Breast epithelium (tissue), 3 donors: Measurements from ENCODE around the gene MIER1.

Experiments
- POLR2A ChIP-seq: fragments of 450-650 bp; IDR thresholded peaks from one replicate; pipeline ENCODE4 v1.6.1; 2016; ENCODE audit warnings: antibody characterized with exemption, mild to moderate bottlenecking, moderate library complexity
- POLR2AphosphoS5 ChIP-seq, 3 donors: sonication (generic); formaldehyde crosslinking; IDR thresholded peaks; one replicate each; pipeline ENCODE4 v1.6.1; 2017; ENCODE audit warnings: antibody characterized with exemption in 3 of 3
- TF ChIP-seq, protein P1 (sequence below), 3 donors: fragments of 450-650 bp; IDR thresholded peaks; one replicate each; pipeline ENCODE4 v1.5.1; 2016 to 2017; ENCODE audit warnings: antibody characterized with exemption in 3 of 3, mild to moderate bottlenecking in 3 of 3, moderate library complexity in 3 of 3

- TF ChIP-seq, protein P1, sequence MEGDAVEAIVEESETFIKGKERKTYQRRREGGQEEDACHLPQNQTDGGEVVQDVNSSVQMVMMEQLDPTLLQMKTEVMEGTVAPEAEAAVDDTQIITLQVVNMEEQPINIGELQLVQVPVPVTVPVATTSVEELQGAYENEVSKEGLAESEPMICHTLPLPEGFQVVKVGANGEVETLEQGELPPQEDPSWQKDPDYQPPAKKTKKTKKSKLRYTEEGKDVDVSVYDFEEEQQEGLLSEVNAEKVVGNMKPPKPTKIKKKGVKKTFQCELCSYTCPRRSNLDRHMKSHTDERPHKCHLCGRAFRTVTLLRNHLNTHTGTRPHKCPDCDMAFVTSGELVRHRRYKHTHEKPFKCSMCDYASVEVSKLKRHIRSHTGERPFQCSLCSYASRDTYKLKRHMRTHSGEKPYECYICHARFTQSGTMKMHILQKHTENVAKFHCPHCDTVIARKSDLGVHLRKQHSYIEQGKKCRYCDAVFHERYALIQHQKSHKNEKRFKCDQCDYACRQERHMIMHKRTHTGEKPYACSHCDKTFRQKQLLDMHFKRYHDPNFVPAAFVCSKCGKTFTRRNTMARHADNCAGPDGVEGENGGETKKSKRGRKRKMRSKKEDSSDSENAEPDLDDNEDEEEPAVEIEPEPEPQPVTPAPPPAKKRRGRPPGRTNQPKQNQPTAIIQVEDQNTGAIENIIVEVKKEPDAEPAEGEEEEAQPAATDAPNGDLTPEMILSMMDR (IDR thresholded peaks at IDR 0.05) = no peak
- TF ChIP-seq POLR2A (no peak), POLR2AphosphoS5 (IDR thresholded peaks at IDR 0.05) (no peak)
Observed at GRCh38 chr1:66954208-66954607, 29.4 kb downstream of the MIER1 start.
